GM12801 (cell line): ENCODE results near the gene ZNF267.

Source experiments
- TF ChIP-seq, protein P1 (sequence below): IDR thresholded peaks from one replicate; pipeline ENCODE4 v1.5.1; 2011; ENCODE audit warnings: control low read depth; ENCODE audit not compliant: insufficient read length; ENCODE audit errors: extremely low read depth

The ZNF267 gene

DNA sequence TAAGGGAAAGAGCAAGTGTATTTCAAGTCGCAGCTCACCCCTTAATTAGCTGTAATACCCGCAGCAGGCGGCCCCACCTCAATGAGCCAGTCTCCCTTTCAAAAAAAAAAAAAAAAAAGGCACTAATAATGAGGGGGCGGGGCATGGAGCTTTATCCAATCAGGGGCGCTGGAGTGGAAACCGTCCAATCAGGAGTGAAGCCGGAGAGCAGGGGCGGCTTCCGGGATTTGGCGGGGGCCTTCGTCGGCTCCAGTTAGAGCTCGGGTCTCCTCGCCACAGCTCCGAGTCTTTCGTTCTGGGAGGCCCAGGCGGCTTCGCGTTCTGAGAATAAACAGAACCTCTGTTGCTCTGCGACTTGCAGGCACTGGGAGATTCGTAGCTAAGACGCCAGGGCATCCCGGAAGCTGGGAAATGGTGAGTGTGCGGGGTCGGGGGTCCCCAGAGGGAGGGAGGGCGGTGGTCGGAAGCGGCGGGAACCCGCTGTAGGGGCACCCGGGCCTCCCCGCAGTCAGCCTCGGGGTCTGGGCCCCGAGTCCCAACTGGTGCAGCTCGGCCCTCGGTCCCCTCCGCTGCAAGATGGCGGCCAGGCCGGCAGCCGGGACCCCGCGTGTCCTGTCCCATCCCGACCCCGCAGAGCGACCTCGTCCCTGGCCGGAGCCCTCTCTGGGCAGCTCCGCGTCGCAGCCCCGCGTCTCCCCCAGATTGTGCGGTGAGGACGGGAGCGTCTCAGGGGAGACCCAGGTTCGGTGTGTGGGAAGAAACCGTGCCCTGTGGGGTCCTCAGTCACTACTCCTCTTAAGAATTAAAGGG is at the start of gene ZNF267:
ZNF267 (plus strand) TSS at position 252 of the 810 bp plus-strand sequence; CDS start at position 412, 160 bp downstream.
- TF ChIP-seq, protein P1, sequence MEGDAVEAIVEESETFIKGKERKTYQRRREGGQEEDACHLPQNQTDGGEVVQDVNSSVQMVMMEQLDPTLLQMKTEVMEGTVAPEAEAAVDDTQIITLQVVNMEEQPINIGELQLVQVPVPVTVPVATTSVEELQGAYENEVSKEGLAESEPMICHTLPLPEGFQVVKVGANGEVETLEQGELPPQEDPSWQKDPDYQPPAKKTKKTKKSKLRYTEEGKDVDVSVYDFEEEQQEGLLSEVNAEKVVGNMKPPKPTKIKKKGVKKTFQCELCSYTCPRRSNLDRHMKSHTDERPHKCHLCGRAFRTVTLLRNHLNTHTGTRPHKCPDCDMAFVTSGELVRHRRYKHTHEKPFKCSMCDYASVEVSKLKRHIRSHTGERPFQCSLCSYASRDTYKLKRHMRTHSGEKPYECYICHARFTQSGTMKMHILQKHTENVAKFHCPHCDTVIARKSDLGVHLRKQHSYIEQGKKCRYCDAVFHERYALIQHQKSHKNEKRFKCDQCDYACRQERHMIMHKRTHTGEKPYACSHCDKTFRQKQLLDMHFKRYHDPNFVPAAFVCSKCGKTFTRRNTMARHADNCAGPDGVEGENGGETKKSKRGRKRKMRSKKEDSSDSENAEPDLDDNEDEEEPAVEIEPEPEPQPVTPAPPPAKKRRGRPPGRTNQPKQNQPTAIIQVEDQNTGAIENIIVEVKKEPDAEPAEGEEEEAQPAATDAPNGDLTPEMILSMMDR = no peak

DNA sequence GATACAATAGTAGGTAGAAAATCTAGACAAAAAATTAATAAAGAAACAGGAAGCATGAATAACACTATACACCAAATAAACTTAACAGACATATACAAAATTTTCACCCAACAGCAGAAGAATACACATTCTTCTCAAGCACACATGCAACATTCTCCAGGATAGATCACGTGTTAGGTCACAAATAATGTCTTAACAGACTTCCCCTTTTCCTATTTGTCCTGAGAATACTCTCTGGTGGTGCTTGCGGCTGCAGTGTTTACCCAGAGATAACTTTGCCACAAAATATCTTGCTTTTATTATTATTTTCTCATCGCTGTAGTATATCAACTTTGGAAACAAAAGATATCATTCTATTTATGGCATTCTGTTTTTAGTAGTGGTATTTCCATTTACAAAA is 40.6 kb upstream of the ZNF267 start:
- TF ChIP-seq, protein P1 = no peak

DNA sequence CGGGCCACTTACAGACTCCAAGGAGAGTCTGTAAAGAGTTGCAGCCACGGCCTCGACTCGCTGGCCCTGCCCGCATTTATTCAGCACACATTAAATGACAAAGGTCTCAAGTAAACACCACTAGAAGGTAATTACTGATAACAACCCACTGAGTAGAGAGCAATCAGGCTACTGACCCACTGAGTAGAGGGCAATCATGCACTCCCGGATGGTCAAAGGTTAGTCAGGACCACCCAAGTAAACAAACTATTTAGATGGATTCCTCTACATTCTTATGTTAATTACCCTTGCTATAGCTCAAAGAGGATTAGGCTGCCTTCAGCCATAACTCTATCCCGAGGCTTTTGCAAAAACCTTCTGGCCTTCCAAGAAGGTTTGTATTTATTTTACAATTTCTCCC is 30.7 kb upstream of the ZNF267 start:
- TF ChIP-seq, protein P1 = no peak

DNA sequence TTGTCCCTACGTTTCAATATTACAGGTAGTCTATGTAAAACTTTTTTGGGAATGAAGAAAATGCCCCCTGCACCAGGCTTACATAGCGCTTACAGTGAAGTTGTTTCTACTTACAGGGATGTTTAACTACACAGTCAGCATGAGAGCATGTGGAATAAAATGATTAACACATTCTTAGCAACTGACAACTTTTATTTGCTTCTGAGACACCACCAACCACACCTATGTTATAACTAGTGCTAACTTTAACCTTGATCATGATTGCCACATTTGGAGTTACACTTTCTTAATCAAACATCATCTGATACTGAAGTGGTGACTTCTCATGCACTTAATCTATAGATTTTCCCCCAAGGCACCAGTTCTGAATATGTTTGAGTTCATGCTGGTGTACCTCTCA is 20.3 kb upstream of the ZNF267 start:
- TF ChIP-seq, protein P1 = no peak

DNA sequence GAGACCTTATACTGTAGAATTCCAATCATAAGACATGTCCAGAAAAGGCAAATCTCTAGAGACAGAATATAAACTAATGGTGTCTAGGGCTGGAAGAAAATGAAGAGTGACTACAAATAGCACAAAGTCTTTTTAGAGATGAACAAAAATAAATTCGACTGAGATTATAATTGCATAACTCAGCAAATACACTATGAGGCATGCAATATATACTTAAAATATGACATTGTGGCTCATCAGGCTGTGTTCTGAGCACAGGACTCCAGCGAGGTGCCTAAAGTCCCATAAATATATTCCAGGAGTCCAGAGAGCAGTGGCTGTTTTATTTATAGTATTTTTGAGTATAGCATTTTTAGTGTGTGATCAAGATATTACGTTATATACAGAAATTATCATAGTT is 13.1 kb upstream of the ZNF267 start:
- TF ChIP-seq, protein P1 = no peak

DNA sequence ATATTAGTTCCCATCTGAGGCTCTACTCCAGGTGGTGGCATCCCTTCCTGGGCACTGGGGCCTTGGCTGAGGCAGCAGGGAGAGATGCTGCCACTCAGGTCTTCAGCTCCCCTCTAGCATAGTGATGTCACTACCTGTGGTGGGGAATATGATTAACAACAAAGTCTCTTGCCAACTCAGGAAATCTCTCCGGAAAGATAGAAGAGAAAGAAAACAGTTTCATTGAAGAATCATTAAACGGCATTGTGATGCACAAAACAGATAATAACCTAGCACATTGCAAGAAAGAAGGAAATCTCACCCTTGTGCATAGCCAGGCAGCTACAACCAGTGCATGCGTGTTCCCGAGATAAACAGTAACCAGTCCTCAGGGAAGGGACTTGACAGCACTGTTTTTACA is 12.2 kb upstream of the ZNF267 start:
- TF ChIP-seq, protein P1 = no peak

DNA sequence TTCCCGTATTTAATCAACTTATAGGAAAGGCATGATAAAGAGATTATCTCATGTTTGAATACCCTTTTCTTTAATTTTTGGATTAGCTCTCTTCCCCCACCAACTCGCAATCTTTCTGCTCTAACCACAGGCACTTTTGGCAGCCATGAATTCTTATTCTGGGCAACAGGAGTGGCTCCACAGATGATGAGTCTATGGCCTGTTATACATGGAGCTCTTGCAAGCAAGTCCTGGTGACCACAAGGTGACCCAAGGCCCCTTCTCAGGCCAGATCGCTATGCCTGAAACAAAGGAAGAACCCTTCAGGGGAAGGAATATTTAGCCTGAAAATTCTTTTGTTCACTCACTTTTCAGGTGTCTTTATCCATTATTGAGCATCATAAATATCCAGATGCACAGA is 10.8 kb upstream of the ZNF267 start:
- TF ChIP-seq, protein P1 = no peak

DNA sequence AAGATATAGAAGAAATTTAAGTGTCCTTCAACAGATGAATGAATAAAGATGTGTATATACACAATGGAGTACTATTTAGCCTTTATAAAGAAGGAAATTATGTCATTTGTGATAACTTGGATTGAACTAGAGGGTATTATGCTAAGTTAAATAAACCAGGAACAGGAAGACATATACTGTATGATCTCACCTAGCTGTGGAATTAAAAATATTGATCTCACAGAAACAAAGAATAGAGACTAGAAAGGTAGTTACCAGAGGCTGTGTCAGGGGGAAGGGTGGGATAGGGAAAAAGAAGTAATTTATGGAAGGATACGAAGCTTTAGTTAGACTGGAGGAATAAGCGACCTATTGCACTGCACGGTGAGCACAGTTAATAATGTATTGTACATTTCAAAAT is 5.4 kb upstream of the ZNF267 start:
- TF ChIP-seq, protein P1 = no peak
